GM12892 (cell line): ENCODE results near the gene BRICD5.

Source experiments
- POLR2A ChIP-seq: IDR thresholded peaks from 2 replicates; pipeline ENCODE4 v1.6.1; 2011; ENCODE audit warnings: low read depth, low read length, control low read depth
- POLR2AphosphoS5 ChIP-seq: IDR thresholded peaks from 2 replicates; pipeline ENCODE4 v1.6.1; 2011; ENCODE audit warnings: low read depth, low read length, control low read depth

DNA sequence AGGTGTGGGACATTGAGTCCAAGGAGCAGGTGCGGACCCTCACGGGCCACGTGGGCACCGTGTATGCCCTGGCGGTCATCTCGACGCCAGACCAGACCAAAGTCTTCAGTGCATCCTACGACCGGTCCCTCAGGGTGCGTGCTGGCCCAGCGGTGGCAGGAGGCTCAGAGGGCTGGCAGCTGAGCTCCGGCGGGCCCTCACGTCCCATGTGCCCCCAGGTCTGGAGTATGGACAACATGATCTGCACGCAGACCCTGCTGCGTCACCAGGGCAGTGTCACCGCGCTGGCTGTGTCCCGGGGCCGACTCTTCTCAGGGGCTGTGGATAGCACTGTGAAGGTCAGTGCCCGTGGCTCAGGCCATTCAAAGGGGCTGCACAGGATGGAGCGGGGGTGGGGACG is 34.6 kb downstream of the BRICD5 start:
- TF ChIP-seq POLR2A (no peak), POLR2AphosphoS5 (no peak)
